ENCODE data around the gene INSYN2B.

Gene INSYN2B

GRCh38 chr5:169881702-169882303 lies 98.5 kb downstream of the INSYN2B start:
- DNase-seq, result no peak

- DNase-seq, result no peak
Measured at GRCh38 chr5:169880785-169881184, 99.5 kb downstream of the INSYN2B start.

- no peak for DNase-seq
Measured at GRCh38 chr5:169880012-169880663, 100.2 kb downstream of the INSYN2B start.

- DNase-seq, result peak; percentile 38
Measured at GRCh38 chr5:169876386-169876785, 103.9 kb downstream of the INSYN2B start.

- no peak for DNase-seq
Measured at GRCh38 chr5:169875731-169876130, 104.6 kb downstream of the INSYN2B start.

- peak; percentile 17 for DNase-seq
Measured at GRCh38 chr5:169875091-169875728, 105.1 kb downstream of the INSYN2B start.

- no peak for DNase-seq
Measured at GRCh38 chr5:169874621-169875020, 105.7 kb downstream of the INSYN2B start.

- DNase-seq, result peak; percentile 55
Measured at GRCh38 chr5:169873642-169874041, 106.7 kb downstream of the INSYN2B start.

GRCh38 chr5:169871826-169872490 lies 108.3 kb downstream of the INSYN2B start:
- peak; percentile 24 for DNase-seq

GRCh38 chr5:169870211-169870610 lies 110.1 kb downstream of the INSYN2B start:
- DNase-seq, result no peak

GRCh38 chr5:169869066-169869465 lies 111.2 kb downstream of the INSYN2B start:
- no peak for DNase-seq

GRCh38 chr5:169867347-169867746 lies 112.9 kb downstream of the INSYN2B start:
- DNase-seq, result no peak

GRCh38 chr5:169864483-169864882 lies 115.8 kb downstream of the INSYN2B start:
- DNase-seq, result no peak

- peak; percentile 59 for DNase-seq
Measured at GRCh38 chr5:169862391-169862811, 117.9 kb downstream of the INSYN2B start.

GRCh38 chr5:169861934-169862333 lies 118.4 kb downstream of the INSYN2B start:
- peak; percentile 84 for DNase-seq

- DNase-seq, result no peak
Measured at GRCh38 chr5:169861433-169861832, 118.9 kb downstream of the INSYN2B start.

GRCh38 chr5:169860585-169860984 lies 119.7 kb downstream of the INSYN2B start:
- DNase-seq, result no peak

- DNase-seq, result peak; percentile 90
Measured at GRCh38 chr5:169856571-169856970, 123.7 kb downstream of the INSYN2B start.

GRCh38 chr5:169851321-169851850 lies 128.9 kb downstream of the INSYN2B start:
- no peak for DNase-seq

GRCh38 chr5:169850409-169850808 lies 129.9 kb downstream of the INSYN2B start:
- DNase-seq, result no peak

GRCh38 chr5:169848792-169849191 lies 131.5 kb downstream of the INSYN2B start:
- no peak for DNase-seq

- DNase-seq, result no peak
Measured at GRCh38 chr5:169848271-169848670, 132.0 kb downstream of the INSYN2B start.

GRCh38 chr5:169847519-169847918 lies 132.8 kb downstream of the INSYN2B start:
- no peak for DNase-seq

Measured in fibroblast of skin of right biceps (primary cell).